AG04450 (cell line): ENCODE data around the gene CCDC91. TPM values are rescaled to one million over a fixed set of nuclear protein-coding genes. Genes with fewer than 3 reads are reported as not detected.

ENCODE experiments used
- CTCF ChIA-PET: fragments of 300-600, 350-600 bp; formaldehyde crosslinking; extraction: SDS; loops from one replicate; lab custom pipeline; 2022; ENCODE audit warnings: antibody characterized with exemption, inconsistent platforms; lab: Charles Lee
- POLR2A ChIA-PET: fragments of 350-600 bp; formaldehyde crosslinking; extraction: SDS; loops from one replicate; lab custom pipeline; 2021; ENCODE audit warnings: antibody characterized with exemption, inconsistent platforms; lab: Yijun Ruan, JAX
- DNase-seq: peaks from one replicate; pipeline ENCODE4 v3.0.0-alpha.2; 2011; ENCODE audit warnings: low read depth, low spot score
- H3K27ac ChIP-seq: one replicate; pipeline ENCODE4 v1.5.1; 2012; ENCODE audit warnings: low read depth, low read length, control low read depth
- H3K27me3 ChIP-seq: one replicate; pipeline ENCODE4 v1.6.0; 2012; ENCODE audit warnings: low read length; ENCODE audit not compliant: control insufficient read depth, insufficient read depth
- H3K4me3 ChIP-seq: 2 replicates; pipeline ENCODE4 v1.5.1; 2011; ENCODE audit warnings: mild to moderate bottlenecking, low read depth, low read length, control low read depth
- H3K9me3 ChIP-seq: 2 replicates; pipeline ENCODE4 v1.5.1; 2012; ENCODE audit warnings: low read length; ENCODE audit not compliant: control insufficient read depth, insufficient read depth
- CTCF ChIP-seq: IDR thresholded peaks from 2 replicates; pipeline ENCODE4 v1.5.1; 2011; ENCODE audit warnings: low read depth, low read length, control low read depth, inconsistent platforms
- polyA plus RNA-seq: library from polyadenylated mRNA; depleted of rRNA; stranded (reverse); fragments of >200 nt; gene quantifications from 2 replicates; pipeline ENCODE4 v1.2.3, GENCODE V29; 2011

The CCDC91 gene
- polyA plus RNA-seq, 1 experiment, result 21.0 TPM

GRCh38 chr12:28479683-28480082, 289.4 kb downstream of the CCDC91 start:
- CTCF ChIA-PET, result no interaction called here
- H3K4me3 ChIP-seq, result no peak overlapping the region
- no peaks in the 10 kb centered on the region for H3K9me3 ChIP-seq
- DNase-seq, result no peak
- H3K27me3 ChIP-seq, result no peaks in the 10 kb centered on the region
- TF ChIP-seq CTCF, result no peak
- H3K27ac ChIP-seq, result no peak overlapping the region
- POLR2A ChIA-PET, result no interaction called here

DNA sequence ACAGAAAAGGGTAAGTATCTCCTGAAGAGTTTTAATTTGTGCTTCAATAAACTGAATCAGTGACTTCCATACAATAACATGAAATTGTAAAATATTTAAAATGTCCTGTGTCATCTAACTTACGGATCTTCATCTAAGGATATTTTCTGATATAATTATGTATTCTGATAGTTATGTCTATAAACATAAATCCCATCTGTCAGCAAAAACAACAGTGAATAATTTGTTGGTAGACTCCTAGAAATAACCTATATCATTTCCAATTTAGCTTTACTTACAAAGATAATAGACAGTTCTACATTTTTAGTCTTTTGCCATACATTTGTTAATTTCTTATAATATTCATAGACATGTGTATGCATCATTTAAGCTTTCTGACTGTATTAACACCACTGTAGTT, 293.9 kb downstream of the CCDC91 start:
- Histone ChIP-seq H3K27ac (no peak overlapping the region), H3K27me3 (no peaks in the 10 kb centered on the region), H3K4me3 (no peak overlapping the region), H3K9me3 (no peaks in the 10 kb centered on the region)
- ChIA-PET CTCF (no interaction called here), POLR2A (no interaction called here)
- no peak for TF ChIP-seq CTCF
- DNase-seq, result no peak

GRCh38 chr12:28486521-28486920, 296.3 kb downstream of the CCDC91 start:
- Histone ChIP-seq H3K27ac (no peak overlapping the region), H3K27me3 (no peaks in the 10 kb centered on the region), H3K4me3 (no peak overlapping the region), H3K9me3 (no peaks in the 10 kb centered on the region)
- ChIA-PET POLR2A (no interaction called here), CTCF (no interaction called here)
- no peak for DNase-seq
- no peak for TF ChIP-seq CTCF

DNA sequence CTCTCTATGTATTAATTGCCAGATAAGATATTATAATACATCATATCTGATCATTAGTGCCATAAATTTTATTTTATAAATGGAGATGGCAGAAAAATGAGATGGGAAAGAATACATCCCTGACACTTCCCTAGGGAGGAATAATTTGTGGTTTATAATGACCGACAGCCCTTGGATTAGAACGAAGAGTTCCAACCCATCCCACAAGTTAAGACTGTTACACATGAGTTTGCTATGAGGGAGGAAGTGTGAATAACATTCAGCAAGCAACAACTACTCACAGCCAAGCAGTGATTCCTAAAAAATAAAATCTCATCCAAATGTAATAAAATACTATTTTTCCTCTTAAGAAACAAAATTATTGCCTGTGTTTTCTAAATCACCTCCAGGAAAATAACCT, 299.0 kb downstream of the CCDC91 start:
- no peak for DNase-seq
- POLR2A ChIA-PET, result no interaction called here
- no peaks in the 10 kb centered on the region for H3K9me3 ChIP-seq
- H3K4me3 ChIP-seq, result no peak overlapping the region
- TF ChIP-seq CTCF, result no peak
- no peak overlapping the region for H3K27ac ChIP-seq
- CTCF ChIA-PET, result no interaction called here
- no peaks in the 10 kb centered on the region for H3K27me3 ChIP-seq

DNA sequence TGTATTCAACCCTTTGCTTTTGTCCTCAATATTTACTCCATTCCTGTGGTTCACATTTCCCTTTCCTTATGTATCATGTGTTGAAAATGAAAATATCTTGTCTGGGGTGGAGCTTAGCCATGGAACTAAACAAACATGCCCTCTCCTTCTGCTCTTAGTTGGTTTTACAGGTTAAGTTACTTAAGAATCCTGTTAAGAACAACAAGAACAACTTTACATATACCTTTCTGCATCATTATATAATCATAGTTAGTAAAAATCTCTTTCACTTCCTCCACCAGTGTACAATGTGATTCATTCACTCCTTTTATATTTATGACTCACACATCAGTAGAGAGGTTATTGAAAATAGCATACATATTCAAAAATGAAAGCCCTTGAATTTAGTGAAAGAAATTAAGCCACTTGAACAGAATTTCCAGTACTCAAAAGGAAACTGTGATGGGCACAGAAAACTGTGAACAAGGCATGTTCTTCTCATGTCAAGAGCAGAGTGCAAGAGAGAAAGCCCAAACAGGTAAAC, 307.7 kb downstream of the CCDC91 start:
- no peaks in the 10 kb centered on the region for H3K9me3 ChIP-seq
- CTCF ChIA-PET, result no interaction called here
- no peak overlapping the region for H3K4me3 ChIP-seq
- H3K27me3 ChIP-seq, result no peaks in the 10 kb centered on the region
- no peak for DNase-seq
- POLR2A ChIA-PET, result interaction anchor here (0.7 kb wide), 1 partner anchor 38 kb away, joined by 3 read pairs; no protein-coding TSS in a partner anchor
- no peak overlapping the region for H3K27ac ChIP-seq
- no peak for TF ChIP-seq CTCF
